Esophagus squamous epithelium (tissue), 4 donors: Measurements from ENCODE around the gene PRPSAP1.

Source experiments
- POLR2A ChIP-seq, 4 donors: fragments of 450-650 bp; IDR thresholded peaks; one replicate each; pipeline ENCODE4 v1.6.1; 2017; ENCODE audit warnings: antibody characterized with exemption in 4 of 4, mild to moderate bottlenecking in 4 of 4, moderate library complexity in 3 of 4
- TF ChIP-seq, protein P1 (sequence below), 6 experiments: fragments of 450-650 bp in 4 of 6; fragments of 200-600 bp in 2 of 6; sonication (generic) in 2 of 6; IDR thresholded peaks; one replicate each; pipeline ENCODE4 v1.5.1; 2016 to 2019; ENCODE audit warnings: antibody characterized with exemption in 6 of 6, mild to moderate bottlenecking in 4 of 6, moderate library complexity in 4 of 6

DNA sequence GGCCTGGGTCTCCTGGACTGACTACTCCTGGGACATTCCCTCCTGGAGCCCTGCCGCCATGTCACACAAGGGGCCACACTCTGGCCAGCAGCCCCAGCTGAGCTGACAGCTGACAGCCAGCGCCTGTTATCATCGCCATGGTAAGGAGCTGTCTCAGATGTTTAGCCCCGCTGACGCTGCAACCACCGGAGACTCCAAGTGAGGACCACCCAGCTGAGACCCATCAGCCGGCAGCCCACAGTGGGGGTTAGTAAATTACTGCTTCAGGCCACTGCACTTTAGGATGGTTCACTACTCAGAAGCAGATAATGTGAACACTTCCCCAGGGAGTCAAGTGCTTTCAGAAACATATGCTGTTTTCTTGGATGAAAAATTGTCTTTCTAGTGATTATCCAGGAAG, 16.1 kb upstream of the PRPSAP1 start:
- TF ChIP-seq, protein P1, sequence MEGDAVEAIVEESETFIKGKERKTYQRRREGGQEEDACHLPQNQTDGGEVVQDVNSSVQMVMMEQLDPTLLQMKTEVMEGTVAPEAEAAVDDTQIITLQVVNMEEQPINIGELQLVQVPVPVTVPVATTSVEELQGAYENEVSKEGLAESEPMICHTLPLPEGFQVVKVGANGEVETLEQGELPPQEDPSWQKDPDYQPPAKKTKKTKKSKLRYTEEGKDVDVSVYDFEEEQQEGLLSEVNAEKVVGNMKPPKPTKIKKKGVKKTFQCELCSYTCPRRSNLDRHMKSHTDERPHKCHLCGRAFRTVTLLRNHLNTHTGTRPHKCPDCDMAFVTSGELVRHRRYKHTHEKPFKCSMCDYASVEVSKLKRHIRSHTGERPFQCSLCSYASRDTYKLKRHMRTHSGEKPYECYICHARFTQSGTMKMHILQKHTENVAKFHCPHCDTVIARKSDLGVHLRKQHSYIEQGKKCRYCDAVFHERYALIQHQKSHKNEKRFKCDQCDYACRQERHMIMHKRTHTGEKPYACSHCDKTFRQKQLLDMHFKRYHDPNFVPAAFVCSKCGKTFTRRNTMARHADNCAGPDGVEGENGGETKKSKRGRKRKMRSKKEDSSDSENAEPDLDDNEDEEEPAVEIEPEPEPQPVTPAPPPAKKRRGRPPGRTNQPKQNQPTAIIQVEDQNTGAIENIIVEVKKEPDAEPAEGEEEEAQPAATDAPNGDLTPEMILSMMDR (IDR thresholded peaks at IDR 0.05): no peak
- no peak for TF ChIP-seq POLR2A (IDR thresholded peaks at IDR 0.05)
